ENCODE results near the gene CIC.

CIC gene

GRCh38 chr19:42244347-42245220 is 24.5 kb upstream of the CIC start:
- peak; percentile 80 for DNase-seq

- DNase-seq, result no peak
Measured at GRCh38 chr19:42245231-42245630, 23.8 kb upstream of the CIC start.

- peak; percentile 24 for DNase-seq
Measured at GRCh38 chr19:42246143-42246921, 22.7 kb upstream of the CIC start.

GRCh38 chr19:42246922-42247639 is 22.0 kb upstream of the CIC start:
- no peak for DNase-seq

GRCh38 chr19:42247640-42248199 is 21.3 kb upstream of the CIC start:
- no peak for DNase-seq

GRCh38 chr19:42248270-42249148 is 20.5 kb upstream of the CIC start:
- no peak for DNase-seq

- no peak for DNase-seq
Measured at GRCh38 chr19:42249149-42249750, 19.8 kb upstream of the CIC start.

- DNase-seq, result no peak
Measured at GRCh38 chr19:42249769-42250168, 19.3 kb upstream of the CIC start.

- no peak for DNase-seq
Measured at GRCh38 chr19:42250183-42250665, 18.8 kb upstream of the CIC start.

- DNase-seq, result no peak
Measured at GRCh38 chr19:42250666-42251531, 18.2 kb upstream of the CIC start.

- no peak for DNase-seq
Measured at GRCh38 chr19:42251572-42252358, 17.3 kb upstream of the CIC start.

- DNase-seq, result no peak
Measured at GRCh38 chr19:42252365-42253244, 16.4 kb upstream of the CIC start.

GRCh38 chr19:42253245-42254088 is 15.6 kb upstream of the CIC start:
- DNase-seq, result no peak

- DNase-seq, result no peak
Measured at GRCh38 chr19:42254089-42254849, 14.8 kb upstream of the CIC start.

- DNase-seq, result peak; percentile 27
Measured at GRCh38 chr19:42254850-42255765, 13.9 kb upstream of the CIC start, which contains the start of gene ERF. ERF (minus strand) TSS chr19:42255128; CDS start chr19:42254999, 129 bp downstream.
